Caco-2 (cell line): ENCODE measurements around the gene GNB5. TPM values are rescaled to one million over a fixed set of nuclear protein-coding genes. Genes with fewer than 3 reads are reported as not detected.
"Not testable (repeated sequence)": the region's sequence is repeated elsewhere in the genome, so short reads cannot be mapped to it uniquely, and the experiment has no call there.

ENCODE experiments used
- Bru-seq: library from RNA; stranded (reverse); fragments of 400-500 nt; gene quantifications from one replicate; lab custom pipeline; 2021; lab: Mats Ljungman, UMichigan
- BruChase-seq, 2 experiments: library from RNA; stranded (reverse); fragments of 400-500 nt; gene quantifications; one replicate each; lab custom pipeline; 2021; lab: Mats Ljungman, UMichigan
- BruUV-seq: library from RNA; stranded (reverse); fragments of 400-500 nt; replicated peaks from 2 replicates; lab custom pipeline; 2021; lab: Mats Ljungman, UMichigan
- CTCF ChIA-PET: fragments of 300-600 bp; sonication (Branson Sonifier 250); formaldehyde crosslinking; loops from one replicate; lab custom pipeline; 2022; ENCODE audit warnings: antibody characterized with exemption; lab: Charles Lee
- POLR2A ChIA-PET: fragments of 300-600 bp; sonication (Branson Sonifier 250); formaldehyde crosslinking; loops from one replicate; lab custom pipeline; 2022; ENCODE audit warnings: antibody characterized with exemption; lab: Charles Lee
- DNase-seq, 2 experiments: peaks; one replicate each; pipeline versions ENCODE4 v3.0.0 to v3.0.0-alpha.2; 2020 to 2022
- H3K27me3 ChIP-seq: replicated peaks from 2 replicates; pipeline ENCODE4 v1.6.0; 2011; ENCODE audit warnings: low read length; ENCODE audit not compliant: control insufficient read depth, insufficient read depth
- H3K36me3 ChIP-seq: 2 replicates; pipeline ENCODE4 v1.5.1; 2011; ENCODE audit warnings: low read length; ENCODE audit not compliant: control insufficient read depth, insufficient read depth
- H3K4me1 ChIP-seq: fragments of 250-450 bp; sonication (Bioruptor Pico); 2 replicates; pipeline ENCODE4 v1.5.1; 2020; ENCODE audit warnings: mild to moderate bottlenecking
- H3K4me3 ChIP-seq: 2 replicates; pipeline ENCODE4 v1.5.1; 2011; ENCODE audit warnings: low read depth, mild to moderate bottlenecking, control low read depth, low read length
- H3K9me3 ChIP-seq: fragments of 250-450 bp; sonication (Bioruptor Pico); 2 replicates; pipeline ENCODE4 v1.5.1; 2020; ENCODE audit warnings: mild to moderate bottlenecking, moderate library complexity
- H3K27ac Mint-ChIP-seq: one replicate; pipeline ENCODE4 v1.8.0; 2022; ENCODE audit warnings: mixed read lengths; ENCODE audit not compliant: unreplicated experiment
- H3K27me3 Mint-ChIP-seq: one replicate; pipeline ENCODE4 v1.8.0; 2022; ENCODE audit warnings: mixed read lengths; ENCODE audit not compliant: insufficient read depth, unreplicated experiment
- H3K36me3 Mint-ChIP-seq: one replicate; pipeline ENCODE4 v1.8.0; 2022; ENCODE audit warnings: mild to moderate bottlenecking, mixed read lengths; ENCODE audit not compliant: insufficient read depth, unreplicated experiment
- H3K4me1 Mint-ChIP-seq: one replicate; pipeline ENCODE4 v1.8.0; 2022; ENCODE audit warnings: low read depth, mixed read lengths; ENCODE audit not compliant: unreplicated experiment
- H3K4me3 Mint-ChIP-seq: one replicate; pipeline ENCODE4 v1.8.0; 2022; ENCODE audit warnings: mild to moderate bottlenecking, moderate library complexity, mixed read lengths; ENCODE audit not compliant: unreplicated experiment
- H3K9me3 Mint-ChIP-seq: one replicate; pipeline ENCODE4 v1.8.0; 2022; ENCODE audit warnings: mixed read lengths; ENCODE audit not compliant: unreplicated experiment
- CTCF ChIP-seq, 2 experiments: fragments of 200-600 bp in 1 of 2; IDR thresholded peaks; 1 replicate in 1 of 2; 2 replicates in 1 of 2; pipeline versions ENCODE4 v1.5.1 to v1.8.0; 2011 to 2022; ENCODE audit warnings: antibody characterized with exemption in 1 of 2, control low read depth in 1 of 2, inconsistent platforms in 1 of 2, low read depth in 1 of 2, low read length in 1 of 2, mild to moderate bottlenecking in 1 of 2, moderate library complexity in 1 of 2; ENCODE audit not compliant: insufficient read depth in 1 of 2, severe bottlenecking in 1 of 2, unreplicated experiment in 1 of 2
- intact Hi-C: fragments of 100-400 bp; cut with micrococcal nuclease; formaldehyde crosslinking; loops from one replicate; pipeline ENCODE4 v1.10.0; 2022; ENCODE audit not compliant: unreplicated experiment
- long read RNA-seq: library from polyadenylated mRNA; stranded (forward); transcript quantifications from one replicate; pipeline ENCODE4 v2.0.0, GENCODE V29; 2022
- total RNA-seq: library from RNA; stranded (reverse); gene quantifications from 2 replicates; pipeline ENCODE4 v1.2.3, GENCODE V29; 2022

GNB5 gene
- 19.8 and 23.2 TPM in 2 replicates for total RNA-seq
- Bru-seq, nascent RNA, result percentile 56 among the genes with signal in this experiment
- BruChase-seq, experiment 1, labeled RNA remaining after a 2-hour chase, result percentile 56 among the genes with signal in this experiment
- percentile 60 among the genes with signal in this experiment for BruChase-seq, experiment 2, labeled RNA remaining after a 6-hour chase
- long read RNA-seq, transcript GNB5-202 (11 exons, 1,735 nt), result major isoform, 28 of 32 reads
- long read RNA-seq, partial matches to known transcripts, result 2 of 32 reads
- long read RNA-seq, other reads (novel, unspliced or antisense), result 2 of 32 reads

GRCh38 chr15:52191207-52191606 is at the start of gene GNB5:
Gene GNB5, minus strand, starts transcription at chr15:52191392. Its CDS starts 6,716 bp downstream, at chr15:52184676.
- H3K36me3 Mint-ChIP-seq, result no peaks in the 10 kb centered on the region
- Histone ChIP-seq H3K27me3 (no peaks in the 10 kb centered on the region), H3K9me3 (no peaks in the 10 kb centered on the region), H3K4me3 (no peak within 1 kb of the TSS), H3K4me1 (no peaks in the 10 kb centered on the region), H3K36me3 (peaks cover 2% of the 10 kb centered on the region; the same call in 1 of the 2 replicates)
- DNase-seq, result no peak
- no peaks in the 10 kb centered on the region for H3K27me3 Mint-ChIP-seq
- H3K27ac Mint-ChIP-seq, result peak within 1 kb of the TSS; percentile 36
- no peaks in the 10 kb centered on the region for H3K9me3 Mint-ChIP-seq
- ChIA-PET POLR2A (no interaction called here), CTCF (no interaction called here)
- no peak for TF ChIP-seq CTCF (IDR thresholded peaks at IDR 0.05; ENCODE audit: insufficient read depth in 1 of 2, low read depth in 1 of 2, low read length in 1 of 2, severe bottlenecking in 1 of 2, unreplicated experiment in 1 of 2)
- H3K4me3 Mint-ChIP-seq, result no peak within 1 kb of the TSS
- no peaks in the 10 kb centered on the region for H3K4me1 Mint-ChIP-seq
- intact Hi-C loops, result no loop called here
- BruUV-seq, result no TSS peak

GRCh38 chr15:52240166-52240565 is 49.0 kb upstream of the GNB5 start:
- H3K4me3 ChIP-seq, result no peak overlapping the region
- Mint-ChIP-seq H3K36me3 (peaks cover 19% of the 10 kb centered on the region), H3K9me3 (no peaks in the 10 kb centered on the region), H3K4me3 (no peak overlapping the region), H3K27ac (no peak overlapping the region), H3K4me1 (no peaks in the 10 kb centered on the region), H3K27me3 (no peaks in the 10 kb centered on the region)
- intact Hi-C loops, result no loop called here
- no peaks in the 10 kb centered on the region for H3K4me1 ChIP-seq
- H3K9me3 ChIP-seq, result no peaks in the 10 kb centered on the region
- no peaks in the 10 kb centered on the region for H3K27me3 ChIP-seq
- TF ChIP-seq CTCF (IDR thresholded peaks at IDR 0.05; ENCODE audit: insufficient read depth in 1 of 2, low read depth in 1 of 2, low read length in 1 of 2, severe bottlenecking in 1 of 2, unreplicated experiment in 1 of 2), result no peak
- no TSS peak for BruUV-seq
- peaks cover under 1% of the 10 kb centered on the region; the same call in 1 of the 2 replicates for H3K36me3 ChIP-seq
- POLR2A ChIA-PET, result no interaction called here
- CTCF ChIA-PET, result interaction anchor here (0.6 kb wide), 1 partner anchor 463 kb away, joined by 4 read pairs; no protein-coding TSS in a partner anchor
- DNase-seq, result no peak

GRCh38 chr15:52238989-52239525 is 47.9 kb upstream of the GNB5 start:
- H3K36me3 ChIP-seq, BruUV-seq, H3K27me3 Mint-ChIP-seq, H3K4me3 Mint-ChIP-seq, H3K4me1 ChIP-seq, DNase-seq, CTCF ChIA-PET, POLR2A ChIA-PET, intact Hi-C loops, H3K27me3 ChIP-seq, H3K4me3 ChIP-seq, H3K9me3 Mint-ChIP-seq, H3K4me1 Mint-ChIP-seq, H3K9me3 ChIP-seq, H3K27ac Mint-ChIP-seq: not testable (repeated sequence)
- H3K36me3 Mint-ChIP-seq, result peaks cover 19% of the 10 kb centered on the region
